HG02759 (cell line): ENCODE data around the gene THADA.
A peak's percentile ranks its signal among the peaks of the same experiment; 100 is the strongest.
"Not testable (repeated sequence)": the region's sequence is repeated elsewhere in the genome, so short reads cannot be mapped to it uniquely, and the experiment has no call there.

ENCODE experiments used
- ATAC-seq: cut with Tn5 transposase; IDR thresholded peaks from one replicate; pipeline ENCODE4 v1.9.1; 2021; ENCODE audit warnings: mild to moderate bottlenecking, moderate library complexity; ENCODE audit not compliant: unreplicated experiment

The THADA gene, protein sequence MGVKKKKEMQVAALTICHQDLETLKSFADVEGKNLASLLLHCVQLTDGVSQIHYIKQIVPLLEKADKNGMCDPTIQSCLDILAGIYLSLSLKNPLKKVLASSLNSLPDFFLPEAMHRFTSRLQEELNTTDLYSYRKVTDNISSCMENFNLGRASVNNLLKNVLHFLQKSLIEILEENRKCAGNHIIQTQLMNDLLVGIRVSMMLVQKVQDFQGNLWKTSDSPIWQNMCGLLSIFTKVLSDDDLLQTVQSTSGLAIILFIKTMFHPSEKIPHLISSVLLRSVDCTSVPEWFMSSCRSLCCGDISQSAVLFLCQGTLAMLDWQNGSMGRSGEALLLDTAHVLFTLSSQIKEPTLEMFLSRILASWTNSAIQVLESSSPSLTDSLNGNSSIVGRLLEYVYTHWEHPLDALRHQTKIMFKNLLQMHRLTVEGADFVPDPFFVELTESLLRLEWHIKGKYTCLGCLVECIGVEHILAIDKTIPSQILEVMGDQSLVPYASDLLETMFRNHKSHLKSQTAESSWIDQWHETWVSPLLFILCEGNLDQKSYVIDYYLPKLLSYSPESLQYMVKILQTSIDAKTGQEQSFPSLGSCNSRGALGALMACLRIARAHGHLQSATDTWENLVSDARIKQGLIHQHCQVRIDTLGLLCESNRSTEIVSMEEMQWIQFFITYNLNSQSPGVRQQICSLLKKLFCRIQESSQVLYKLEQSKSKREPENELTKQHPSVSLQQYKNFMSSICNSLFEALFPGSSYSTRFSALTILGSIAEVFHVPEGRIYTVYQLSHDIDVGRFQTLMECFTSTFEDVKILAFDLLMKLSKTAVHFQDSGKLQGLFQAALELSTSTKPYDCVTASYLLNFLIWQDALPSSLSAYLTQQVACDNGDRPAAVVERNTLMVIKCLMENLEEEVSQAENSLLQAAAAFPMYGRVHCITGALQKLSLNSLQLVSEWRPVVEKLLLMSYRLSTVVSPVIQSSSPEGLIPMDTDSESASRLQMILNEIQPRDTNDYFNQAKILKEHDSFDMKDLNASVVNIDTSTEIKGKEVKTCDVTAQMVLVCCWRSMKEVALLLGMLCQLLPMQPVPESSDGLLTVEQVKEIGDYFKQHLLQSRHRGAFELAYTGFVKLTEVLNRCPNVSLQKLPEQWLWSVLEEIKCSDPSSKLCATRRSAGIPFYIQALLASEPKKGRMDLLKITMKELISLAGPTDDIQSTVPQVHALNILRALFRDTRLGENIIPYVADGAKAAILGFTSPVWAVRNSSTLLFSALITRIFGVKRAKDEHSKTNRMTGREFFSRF (N-terminal part only)

DNA sequence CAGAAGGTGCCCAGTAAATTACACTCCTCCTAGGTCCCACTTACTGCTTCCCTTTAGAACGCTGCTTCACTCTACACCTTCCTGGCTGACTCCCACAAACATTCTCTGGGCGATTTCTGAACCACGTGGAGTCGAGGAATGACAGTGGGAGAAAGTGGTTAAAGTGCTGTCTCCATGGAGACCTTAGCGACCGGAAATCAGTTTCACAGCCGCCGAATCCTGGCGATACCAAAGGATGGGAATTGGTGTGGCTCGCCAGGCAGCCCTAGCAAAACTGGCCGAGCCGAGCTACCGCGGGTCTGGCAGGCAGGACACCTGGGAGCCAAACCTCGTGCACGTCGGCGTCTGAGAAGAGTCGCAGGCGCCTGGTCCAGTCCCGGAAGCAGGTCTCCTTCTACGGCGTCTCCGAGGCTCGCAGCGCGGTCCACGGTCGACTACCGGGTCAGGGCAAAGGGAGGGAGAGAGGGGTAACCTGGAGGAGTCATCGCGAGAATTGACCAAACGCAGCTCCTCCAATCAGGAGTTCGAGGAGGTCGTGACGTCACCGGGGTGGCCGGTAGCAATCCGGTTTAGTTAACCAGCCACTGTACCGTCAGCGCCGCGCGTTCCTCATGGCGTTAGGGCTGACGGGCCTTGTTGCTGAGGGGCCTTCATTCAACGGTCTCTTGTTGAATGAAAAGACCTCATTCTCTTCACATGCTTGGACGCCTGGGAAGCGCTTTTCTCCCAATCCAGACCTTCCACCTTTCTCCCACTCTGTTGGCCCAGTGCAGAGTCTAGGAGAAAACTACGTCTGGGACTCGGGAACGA, at the start of gene THADA:
TSS of gene THADA (minus strand) at position 436 of the 810 bp plus-strand sequence. CDS start 3,646 bp downstream, outside the sequence.
- ATAC-seq: peak; percentile 99

DNA sequence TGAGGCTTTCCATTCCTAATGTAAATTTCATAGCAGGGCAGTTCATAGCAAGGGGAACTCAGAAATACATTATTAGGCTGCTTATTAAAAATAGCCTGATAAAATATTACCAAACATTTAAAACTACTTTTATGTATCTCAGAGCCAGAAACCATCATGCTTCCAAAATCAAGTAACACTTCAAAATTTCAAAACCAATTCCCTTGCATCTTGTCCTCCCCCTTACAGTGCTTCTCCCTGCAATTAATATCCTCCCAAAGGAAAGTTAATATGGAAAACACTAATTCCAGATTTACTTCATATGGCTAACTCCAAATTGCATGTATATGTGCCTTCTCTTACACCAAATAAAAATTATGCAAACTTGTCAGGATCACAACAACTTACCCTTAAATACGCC, 47.8 kb upstream of the THADA start:
- no peak for ATAC-seq

DNA sequence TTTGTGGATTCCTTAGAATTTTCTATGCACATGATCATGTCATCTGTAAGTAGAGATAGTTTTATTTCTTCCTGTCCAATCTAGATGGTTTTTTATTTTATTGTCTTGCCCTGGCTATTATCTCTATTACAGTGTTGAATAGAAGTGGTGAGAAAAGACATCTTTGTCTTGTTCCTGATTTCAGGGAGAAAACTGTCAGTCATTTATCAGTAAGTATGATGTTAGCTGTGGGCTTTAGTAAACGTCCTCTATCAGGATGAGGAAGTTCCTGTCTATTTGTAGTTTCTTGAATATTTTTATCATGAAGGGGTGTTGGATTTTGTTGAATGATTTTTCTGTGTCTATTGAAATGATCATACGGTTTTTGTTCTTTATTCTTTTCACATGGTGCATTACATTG, 46.5 kb upstream of the THADA start:
- ATAC-seq: no peak

DNA sequence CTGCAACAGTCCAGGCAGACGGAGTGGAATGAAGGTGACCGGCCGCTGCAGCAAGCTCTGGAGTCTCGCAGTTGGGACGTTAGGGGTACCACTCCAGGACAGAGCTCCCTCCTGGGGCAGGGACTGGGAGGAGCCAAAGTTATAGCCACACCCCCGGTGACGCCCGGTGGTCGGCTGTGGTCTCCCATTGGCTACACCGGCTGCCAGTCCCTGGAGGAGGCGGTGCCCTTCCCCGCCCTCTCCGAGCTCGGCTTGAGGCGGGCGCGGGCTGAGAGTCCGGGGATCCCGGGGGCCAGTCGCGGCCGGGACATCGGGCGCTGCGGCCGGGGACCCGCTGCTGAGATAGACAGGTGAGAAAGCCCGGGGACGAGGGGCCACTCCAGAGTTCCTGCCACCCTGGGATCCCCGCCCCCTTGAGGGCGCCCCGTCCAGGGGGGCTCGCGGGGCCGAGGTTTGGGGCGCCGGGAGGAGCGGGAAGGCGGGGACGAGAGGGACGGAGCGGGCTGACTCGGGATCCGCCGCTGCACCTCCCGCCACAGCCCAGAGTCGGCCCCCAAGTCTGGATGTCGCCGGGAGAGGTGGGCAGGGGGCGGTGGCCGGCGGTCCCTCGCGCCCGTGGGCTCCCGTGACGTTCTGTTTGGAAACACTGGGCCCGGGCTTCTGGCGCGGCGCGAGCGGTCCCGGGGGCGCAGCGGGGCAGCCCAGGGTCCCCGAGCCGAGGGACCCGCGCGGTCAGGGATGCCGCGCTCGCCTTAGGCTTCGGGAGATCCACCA, 41.4 kb upstream of the THADA start, which contains the start of gene PLEKHH2:
TSS of gene PLEKHH2 (plus strand) at position 231 of the 774 bp plus-strand sequence. CDS start 7,414 bp downstream, outside the sequence.
- peak; percentile 100 for ATAC-seq

DNA sequence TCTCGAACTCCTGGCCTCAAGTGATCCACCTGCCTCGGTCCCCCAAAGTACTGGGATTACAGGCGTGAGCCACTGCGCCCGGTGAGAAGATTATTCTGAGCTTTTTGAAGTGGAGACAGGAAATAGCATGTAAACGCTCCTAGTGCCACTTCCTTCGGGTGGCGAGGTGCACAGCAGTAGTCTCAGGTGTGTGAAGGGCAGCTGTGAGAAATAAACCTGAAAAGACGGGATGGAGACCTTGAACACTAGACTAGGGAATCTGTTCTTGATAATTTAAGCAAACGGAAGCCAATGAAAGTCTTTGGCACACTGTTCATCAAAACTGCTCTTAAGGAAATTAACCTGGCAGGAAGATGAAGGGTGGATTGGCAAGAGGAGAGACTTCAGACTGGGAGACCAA, 40.8 kb upstream of the THADA start:
- ATAC-seq: no peak

DNA sequence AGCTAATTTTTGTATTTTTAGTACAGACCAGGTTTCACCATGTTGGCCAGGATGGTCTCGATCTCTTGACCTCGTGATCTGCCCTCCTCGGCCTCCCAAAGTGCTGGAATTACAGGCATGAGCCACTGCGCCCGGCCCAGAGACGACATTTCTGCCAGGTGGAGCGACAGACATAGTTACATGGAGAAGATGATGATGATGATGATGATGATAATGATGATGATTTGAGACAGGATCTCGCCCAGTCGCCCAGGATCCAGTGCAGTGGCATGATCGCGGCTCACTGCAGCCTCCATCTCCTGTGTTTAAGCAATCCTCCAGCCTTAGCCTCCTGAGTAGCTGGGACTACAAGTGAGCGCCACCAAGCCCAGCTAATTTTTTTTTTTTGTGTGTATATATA, 40.3 kb upstream of the THADA start:
- ATAC-seq: not testable (repeated sequence)

DNA sequence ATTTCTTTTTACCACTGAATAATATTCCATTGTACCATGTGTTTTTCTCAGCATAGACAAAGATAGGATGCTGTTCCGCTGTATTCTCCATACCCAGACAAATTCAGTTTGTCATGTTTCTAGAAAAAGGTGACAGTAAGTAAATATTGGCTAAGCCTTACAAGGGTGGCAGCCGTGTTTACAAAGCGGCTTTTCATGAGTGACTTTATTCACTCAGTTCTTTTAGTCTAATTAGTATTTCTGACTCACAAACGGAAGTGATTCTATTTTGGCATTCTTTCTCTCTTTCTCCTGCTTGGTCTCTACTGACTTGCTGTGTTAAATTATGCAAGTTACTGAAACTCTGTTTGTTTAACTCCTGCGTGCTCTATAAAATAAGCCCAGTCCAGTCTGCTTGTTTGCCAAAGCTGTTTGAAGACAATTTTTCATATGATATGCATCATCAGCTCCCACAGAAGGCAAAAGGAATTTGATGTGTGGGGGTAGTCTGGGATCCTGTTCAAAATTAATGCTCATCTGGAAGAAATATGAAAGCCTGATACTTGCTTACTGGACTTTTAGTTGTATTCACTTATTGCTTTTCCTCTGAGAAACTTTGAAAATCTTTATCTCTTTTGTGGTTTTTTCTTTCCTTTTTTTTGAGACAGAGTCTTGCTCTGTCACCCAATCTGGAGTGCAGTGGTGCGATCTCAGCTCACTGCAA, 38.9 kb upstream of the THADA start:
- ATAC-seq: no peak

DNA sequence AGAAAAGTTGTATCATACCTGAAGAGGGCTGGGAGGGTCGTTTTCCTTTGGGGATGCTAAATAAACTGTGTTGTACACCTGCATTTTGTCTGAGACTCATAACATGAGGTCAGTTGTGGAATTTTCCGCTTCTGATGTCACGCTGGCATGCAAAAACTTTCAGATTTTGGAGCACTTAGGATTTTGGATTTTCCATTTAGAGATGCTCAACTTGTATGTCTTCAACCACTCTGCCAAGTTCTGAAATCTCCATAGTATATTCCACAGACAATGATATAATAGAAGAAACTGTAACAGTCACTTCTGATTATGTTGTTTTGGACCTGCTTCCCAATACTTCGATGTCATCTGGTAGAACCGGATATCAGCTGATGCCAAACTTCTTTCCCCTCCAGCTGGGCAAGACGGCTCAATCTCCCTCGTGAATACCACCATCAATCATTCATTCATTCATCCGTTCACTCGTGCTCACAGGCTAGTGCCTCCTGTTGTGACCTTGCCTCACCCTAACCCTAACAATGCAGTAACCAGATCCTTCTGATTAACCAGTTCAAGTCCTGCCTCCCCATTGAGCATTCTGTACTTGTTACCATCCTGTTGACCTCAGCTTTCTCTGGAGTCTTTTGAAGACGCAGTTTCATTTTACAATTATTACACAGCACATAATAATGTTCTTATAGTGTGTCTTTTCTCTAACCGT, 35.9 kb upstream of the THADA start:
- no peak for ATAC-seq

DNA sequence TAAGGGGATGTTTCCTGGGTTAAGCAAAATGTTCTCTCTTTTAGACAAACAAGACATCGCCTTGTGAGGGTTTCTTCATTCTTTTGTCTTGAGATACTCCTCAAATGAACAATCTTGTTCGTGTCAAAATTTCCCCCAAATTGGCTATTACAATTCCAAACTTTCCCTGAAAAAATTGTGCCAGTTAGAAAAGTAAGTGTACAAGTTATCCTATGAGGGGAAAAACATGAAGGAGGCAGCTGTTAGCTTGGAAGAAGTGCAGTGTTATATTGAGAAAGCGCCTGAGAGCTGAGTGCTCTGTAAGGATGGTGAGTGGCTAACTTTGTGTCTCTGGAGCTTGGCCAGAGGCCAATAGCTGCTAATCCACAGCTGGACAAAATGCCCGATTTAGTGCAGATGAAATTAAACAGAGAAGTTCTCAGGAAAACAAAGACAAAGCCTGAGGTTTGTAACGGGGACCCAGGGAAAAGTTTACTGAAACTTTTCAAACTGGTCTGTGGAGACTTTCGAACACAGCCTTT, 27.2 kb upstream of the THADA start:
- no peak for ATAC-seq

DNA sequence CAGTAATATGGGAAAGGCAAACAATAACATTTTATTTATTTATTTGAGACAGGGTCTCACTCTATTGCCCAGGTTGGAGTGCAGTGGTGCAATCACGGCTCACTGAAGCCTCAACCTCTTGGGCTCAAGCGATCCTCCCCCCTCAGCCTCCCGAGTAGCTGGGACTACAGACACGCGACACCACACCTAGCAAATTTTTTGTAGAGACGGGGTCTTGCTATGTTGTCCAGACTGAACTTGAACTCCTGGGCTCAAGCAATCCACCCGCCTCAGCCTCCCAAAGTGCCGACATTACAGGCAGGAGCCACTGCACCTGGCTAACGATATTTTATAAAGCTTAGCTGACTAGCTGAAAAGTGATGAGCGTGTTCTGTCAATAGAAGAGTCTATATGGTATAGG, 23.7 kb upstream of the THADA start:
- ATAC-seq: no peak

DNA sequence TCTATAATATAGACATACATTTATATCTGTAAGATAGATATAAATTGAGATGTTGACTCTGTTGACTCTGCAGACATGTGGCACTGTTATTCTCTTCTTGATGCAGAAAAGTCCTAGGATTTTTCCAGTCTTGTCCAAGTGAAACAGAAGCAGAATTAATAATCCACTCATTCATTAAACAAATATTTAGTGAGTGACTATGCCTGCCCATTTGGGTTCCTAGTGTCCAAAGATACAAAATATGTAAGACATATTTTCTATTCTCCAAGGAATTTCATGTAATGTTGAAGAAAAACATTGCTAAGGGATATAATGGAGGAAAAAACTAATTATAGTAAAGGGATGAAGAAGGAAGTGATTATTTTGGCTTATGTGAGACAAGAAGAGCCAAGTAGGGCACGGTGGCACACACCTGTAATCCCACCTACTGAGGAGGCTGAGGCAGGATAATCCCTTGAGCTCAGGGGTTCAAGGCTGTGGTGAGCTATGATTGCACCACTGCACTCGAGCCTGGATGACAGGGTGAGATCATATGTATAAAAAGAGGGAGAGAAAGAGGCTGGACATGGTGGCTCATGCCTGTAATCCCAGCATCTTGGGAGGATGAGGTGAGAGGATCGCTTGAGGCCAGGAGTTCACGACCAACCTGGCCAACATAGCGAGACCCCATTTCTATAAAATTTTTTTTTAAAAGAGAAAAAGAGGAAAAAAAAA, 21.3 kb upstream of the THADA start:
- no peak for ATAC-seq

DNA sequence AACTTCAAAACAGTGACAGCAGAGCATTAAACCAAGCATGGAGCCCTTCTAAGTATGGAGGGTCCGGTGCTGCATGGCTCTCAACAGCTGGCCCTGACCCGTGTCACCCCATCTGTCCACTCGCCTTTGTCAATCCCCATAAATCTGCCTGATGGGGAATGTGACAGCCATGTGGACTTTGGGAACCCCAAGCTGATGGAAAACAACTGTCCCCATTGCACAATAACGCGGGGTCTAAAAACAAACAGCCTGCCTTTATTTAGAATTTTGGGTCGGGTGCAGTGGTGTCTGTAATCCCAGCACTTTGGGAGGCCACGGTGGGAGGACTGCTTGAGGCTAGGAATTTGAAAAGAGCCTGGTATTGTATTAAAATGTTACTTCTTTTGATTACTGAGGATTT, 17.1 kb upstream of the THADA start:
- no peak for ATAC-seq

DNA sequence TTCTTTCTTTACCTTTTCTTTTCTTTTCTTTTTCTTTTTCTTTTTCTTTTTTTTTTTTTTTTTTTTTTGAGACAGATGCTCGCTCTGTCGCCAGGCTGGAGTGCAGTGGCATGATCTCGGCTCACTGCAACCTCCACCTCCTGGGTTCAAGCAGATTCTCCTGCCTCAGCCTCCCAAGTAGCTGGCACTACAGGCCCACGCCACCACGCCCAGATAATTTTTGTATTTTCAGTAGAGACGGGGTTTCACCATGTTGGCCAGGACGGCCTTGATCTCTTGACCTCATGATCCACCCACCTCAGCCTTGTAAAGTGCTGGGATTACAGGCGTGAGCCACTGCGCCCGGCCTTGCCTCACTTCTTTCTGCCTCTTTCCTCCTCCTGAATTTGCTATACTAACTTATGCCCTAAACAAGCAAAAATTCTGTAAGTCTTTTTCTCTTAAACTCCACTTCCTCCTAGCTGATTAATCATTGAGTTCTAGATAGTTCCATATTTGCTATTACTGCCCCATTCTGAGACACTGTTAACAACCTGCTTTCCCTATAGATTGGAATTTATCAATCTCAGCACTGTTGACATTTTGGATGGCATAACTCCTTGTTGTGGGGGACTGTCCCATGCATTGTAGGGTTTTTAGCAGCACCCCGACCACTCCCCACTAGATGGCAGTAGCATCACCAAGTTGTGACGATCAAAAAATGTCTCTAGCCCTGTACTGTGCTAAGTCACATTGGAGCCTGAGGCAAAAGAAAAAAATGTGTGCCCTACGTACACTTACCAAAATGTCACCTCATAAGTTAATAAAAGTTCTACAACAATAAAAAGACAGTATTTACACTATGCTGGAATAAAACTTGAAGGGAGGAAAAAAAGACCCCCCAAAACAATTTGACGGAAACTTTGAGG, 16.4 kb upstream of the THADA start:
- peak; percentile 69 for ATAC-seq

DNA sequence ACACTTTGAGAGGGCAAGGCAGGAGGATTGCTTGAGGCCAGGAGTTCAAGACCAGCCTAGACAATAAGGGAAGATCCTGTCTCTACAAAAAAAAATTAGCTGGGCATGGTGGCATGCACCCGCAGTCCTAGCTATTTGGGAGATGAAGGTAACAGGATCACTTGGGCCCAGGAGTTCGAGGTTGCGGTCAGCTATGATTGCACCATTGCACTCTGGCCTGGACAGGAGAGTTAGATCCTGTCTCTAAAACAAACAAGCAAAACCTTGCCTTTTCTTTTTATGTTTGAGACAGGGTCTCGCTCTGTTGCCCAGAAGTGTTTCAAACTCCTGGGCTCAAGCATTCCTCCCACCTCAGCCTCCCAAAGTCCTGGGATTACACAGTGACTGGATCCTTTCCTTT, 14.5 kb upstream of the THADA start:
- no peak for ATAC-seq

DNA sequence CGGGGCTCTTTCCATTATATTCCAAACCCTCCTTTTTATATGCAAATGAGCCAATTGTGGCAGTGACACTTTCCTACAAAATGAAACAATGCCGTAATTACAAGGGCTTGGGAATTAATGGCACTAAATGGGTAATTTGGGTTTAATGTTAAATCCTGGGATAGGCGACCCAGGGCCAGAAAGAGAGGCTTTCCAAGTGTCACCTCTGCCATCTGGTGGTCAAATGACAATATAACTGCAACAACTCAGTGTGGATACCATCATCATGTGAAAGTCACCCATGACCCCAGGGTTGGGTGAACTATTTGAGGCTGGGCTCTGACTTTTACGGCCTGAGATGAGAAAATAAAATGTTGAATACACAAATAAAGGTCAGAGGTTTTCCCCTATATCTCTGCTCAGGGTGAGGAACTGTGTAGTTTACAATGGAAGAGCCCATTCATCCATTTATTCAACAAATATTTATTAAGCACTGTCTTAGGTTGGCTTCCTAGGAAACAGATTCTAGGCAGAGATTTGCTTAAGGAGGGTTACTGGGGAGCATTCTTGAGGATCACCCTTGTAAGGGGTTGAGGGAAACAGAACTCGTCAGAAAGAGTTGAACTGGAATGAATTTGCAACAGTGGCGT, 13.6 kb upstream of the THADA start:
- peak; percentile 53 for ATAC-seq

DNA sequence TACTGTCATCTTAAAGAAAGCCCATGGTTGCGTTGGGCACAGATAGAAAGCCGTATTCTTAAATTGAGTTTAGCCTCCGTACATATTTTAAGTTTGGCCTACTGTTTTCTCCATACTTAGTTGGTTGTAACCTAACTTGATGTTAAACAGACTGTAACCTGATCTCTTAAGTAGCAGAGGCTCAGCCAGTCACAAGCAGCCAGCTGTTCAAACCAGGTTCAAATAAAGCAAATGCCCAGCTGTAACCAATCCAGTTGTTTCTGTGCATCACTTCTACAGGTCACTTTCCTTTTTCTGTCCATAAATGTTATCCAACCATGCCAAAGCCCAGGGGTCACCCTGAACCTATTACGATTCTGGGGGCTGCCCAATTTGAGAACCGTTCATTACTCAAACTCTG, 10.0 kb upstream of the THADA start:
- ATAC-seq: no peak
